Stimulated activated CD8-positive, alpha-beta memory T cell treated with anti-CD3 and anti-CD28 coated beads, Interleukin-2, amount 100 ng/mL, for 1 hour (primary cell): Measurements from ENCODE around the gene TLN1.

Experiments used
- DNase-seq, 2 donors: peaks; one replicate each; pipeline ENCODE4 v3.0.0-alpha.2; 2020; ENCODE audit warnings: low read depth in 2 of 2

Gene TLN1

GRCh38 chr9:35732185-35732799 is at the start of gene TLN1, which contains the start of gene CREB3:
Gene TLN1, minus strand, starts transcription at chr9:35732195. Its CDS starts 6,501 bp downstream, at chr9:35725694.
Gene CREB3, plus strand, starts transcription at chr9:35732666. Its CDS starts 107 bp downstream, at chr9:35732773.
- peak; percentile 89 to 94 for DNase-seq

- no peak for DNase-seq
These were observed 49.1 kb upstream of the TLN1 start for GRCh38 chr9:35781066-35781465.

GRCh38 chr9:35778496-35778895 is 46.5 kb upstream of the TLN1 start:
- DNase-seq = no peak

GRCh38 chr9:35776018-35776417 is 44.0 kb upstream of the TLN1 start:
- no peak for DNase-seq

- DNase-seq = no peak
These were observed 43.1 kb upstream of the TLN1 start for GRCh38 chr9:35774907-35775635.

- no peak for DNase-seq
These were observed 39.9 kb upstream of the TLN1 start for GRCh38 chr9:35771943-35772342.

- no peak for DNase-seq
These were observed 39.5 kb upstream of the TLN1 start for GRCh38 chr9:35771534-35771933.

- no peak for DNase-seq
These were observed 39.1 kb upstream of the TLN1 start for GRCh38 chr9:35771075-35771433.

GRCh38 chr9:35769763-35770162 is 37.8 kb upstream of the TLN1 start:
- DNase-seq = no peak

- DNase-seq = no peak
These were observed 35.5 kb upstream of the TLN1 start for GRCh38 chr9:35767458-35767857.

GRCh38 chr9:35766997-35767396 is 35.0 kb upstream of the TLN1 start:
- DNase-seq = no peak

GRCh38 chr9:35763803-35764202 is 31.8 kb upstream of the TLN1 start:
- DNase-seq = no peak

GRCh38 chr9:35763181-35763580 is 31.2 kb upstream of the TLN1 start:
- DNase-seq = no peak

- no peak for DNase-seq
These were observed 28.7 kb upstream of the TLN1 start for GRCh38 chr9:35760651-35761050.

- DNase-seq = no peak
These were observed 27.8 kb upstream of the TLN1 start for GRCh38 chr9:35759795-35760194.

GRCh38 chr9:35758475-35759050 is 26.6 kb upstream of the TLN1 start:
- no peak for DNase-seq

GRCh38 chr9:35757892-35758275 is 25.9 kb upstream of the TLN1 start:
- DNase-seq = no peak

- no peak for DNase-seq
These were observed 25.4 kb upstream of the TLN1 start for GRCh38 chr9:35757226-35757891.

GRCh38 chr9:35756275-35757225 is 24.6 kb upstream of the TLN1 start:
- DNase-seq = peak in 1 of 2 donors; percentile 59

GRCh38 chr9:35755071-35755470 is 23.1 kb upstream of the TLN1 start:
- DNase-seq = no peak

GRCh38 chr9:35754264-35754663 is 22.3 kb upstream of the TLN1 start, which contains the start of gene MSMP:
Gene MSMP, minus strand, starts transcription at chr9:35754276. Its CDS starts 147 bp downstream, at chr9:35754129.
- no peak for DNase-seq
